Neural cell (in vitro differentiated cells): Measurements from ENCODE around the gene EXOC3L2. TPM values are rescaled to one million over a fixed set of nuclear protein-coding genes. Genes with fewer than 3 reads are reported as not detected.

Experiments used
- H2AFZ ChIP-seq: fragments of 200-600, 300-800 bp; sonication (generic), shearing (Covaris generic); 2 replicates; pipeline ENCODE4 v1.6.0; 2014; ENCODE audit warnings: low read depth, mild to moderate bottlenecking, antibody characterized with exemption, low read length, moderate library complexity
- H3F3A ChIP-seq: fragments of 200-600 bp; shearing (Covaris generic); 2 replicates; pipeline ENCODE4 v1.6.1; 2016; ENCODE audit warnings: mild to moderate bottlenecking, moderate library complexity, mixed read lengths, antibody characterized with exemption, low read length; ENCODE audit not compliant: insufficient read depth, poor library complexity, severe bottlenecking
- H3K27ac ChIP-seq: fragments of 200-600, 300-800 bp; sonication (generic), shearing (Covaris generic); 2 replicates; pipeline ENCODE4 v1.5.1; 2014; ENCODE audit warnings: mild to moderate bottlenecking, low read length, moderate library complexity
- H3K27me3 ChIP-seq: fragments of 300-800, 200-600 bp; sonication (generic), shearing (Covaris generic); 2 replicates; pipeline ENCODE4 v1.6.0; 2014; ENCODE audit warnings: mild to moderate bottlenecking, low read depth, low read length, moderate library complexity; ENCODE audit not compliant: insufficient read depth
- H3K36me3 ChIP-seq: fragments of 300-800, 200-600 bp; sonication (generic), shearing (Covaris generic); 2 replicates; pipeline ENCODE4 v1.5.1; 2014; ENCODE audit warnings: mild to moderate bottlenecking, antibody characterized with exemption, low read length, moderate library complexity; ENCODE audit not compliant: insufficient read depth
- H3K4me2 ChIP-seq: fragments of 300-800, 200-600 bp; sonication (generic), shearing (Covaris generic); 2 replicates; pipeline ENCODE4 v1.6.0; 2014; ENCODE audit warnings: mild to moderate bottlenecking, low read length
- H3K4me3 ChIP-seq: fragments of 300-800, 200-600 bp; sonication (generic), shearing (Covaris generic); 2 replicates; pipeline ENCODE4 v1.5.1; 2014; ENCODE audit warnings: mild to moderate bottlenecking, low read length, moderate library complexity
- H3K79me2 ChIP-seq: fragments of 200-600 bp; shearing (Covaris generic); replicated peaks from 2 replicates; pipeline ENCODE4 v1.6.0; 2014; ENCODE audit warnings: mild to moderate bottlenecking, low read length, moderate library complexity; ENCODE audit not compliant: insufficient read depth
- H3K9ac ChIP-seq: fragments of 300-800, 200-600 bp; sonication (generic), shearing (Covaris generic); 2 replicates; pipeline ENCODE4 v1.6.1; 2016; ENCODE audit warnings: mild to moderate bottlenecking, low read length, mixed read lengths
- H3K9me2 ChIP-seq: fragments of 200-600 bp; shearing (Covaris generic); 2 replicates; pipeline ENCODE4 v1.6.1; 2016; ENCODE audit warnings: mild to moderate bottlenecking, low read length, mixed read lengths; ENCODE audit not compliant: insufficient read depth
- H3K9me3 ChIP-seq: fragments of 200-600, 300-800 bp; sonication (generic), shearing (Covaris generic); 2 replicates; pipeline ENCODE4 v1.6.1; 2016; ENCODE audit warnings: mild to moderate bottlenecking, mixed run types, low read length, moderate library complexity, mixed read lengths
- H4K20me1 ChIP-seq: fragments of 200-600 bp; shearing (Covaris generic); 2 replicates; pipeline ENCODE4 v1.6.1; 2016; ENCODE audit warnings: mild to moderate bottlenecking, mixed run types; ENCODE audit not compliant: insufficient read depth
- EP300 ChIP-seq: fragments of 450-650 bp; conservative IDR thresholded peaks from 2 replicates; pipeline ENCODE4 v1.6.1; 2014; ENCODE audit warnings: antibody characterized with exemption, mild to moderate bottlenecking, moderate library complexity; ENCODE audit not compliant: poor library complexity, severe bottlenecking
- EZH2 ChIP-seq: fragments of 200-600, 300-800 bp; shearing (Covaris generic), sonication (generic); IDR thresholded peaks from 2 replicates; pipeline ENCODE4 v1.6.1; 2014; ENCODE audit warnings: antibody characterized with exemption, low read length, borderline replicate concordance, mild to moderate bottlenecking; ENCODE audit not compliant: insufficient read depth, poor library complexity, severe bottlenecking
- MXI1 ChIP-seq: fragments of 450-650 bp; conservative IDR thresholded peaks from 2 replicates; pipeline ENCODE4 v1.6.1; 2014; ENCODE audit warnings: antibody characterized with exemption, mild to moderate bottlenecking; ENCODE audit not compliant: poor library complexity, severe bottlenecking
- POLR2AphosphoS5 ChIP-seq: IDR thresholded peaks from 2 replicates; pipeline ENCODE4 v1.6.1; 2012
- RAD21 ChIP-seq: fragments of 450-650 bp; conservative IDR thresholded peaks from 2 replicates; pipeline ENCODE4 v1.6.1; 2014; ENCODE audit warnings: antibody characterized with exemption, mild to moderate bottlenecking, moderate library complexity
- REST ChIP-seq: IDR thresholded peaks from 2 replicates; pipeline ENCODE4 v1.6.1; 2012; ENCODE audit warnings: borderline replicate concordance
- SMC3 ChIP-seq: fragments of 450-650 bp; conservative IDR thresholded peaks from 2 replicates; pipeline ENCODE4 v1.6.1; 2014; ENCODE audit warnings: antibody characterized with exemption, mild to moderate bottlenecking, moderate library complexity; ENCODE audit not compliant: poor library complexity
- TAF1 ChIP-seq: IDR thresholded peaks from 2 replicates; pipeline ENCODE4 v1.6.1; 2012; ENCODE audit warnings: low read depth
- polyA plus RNA-seq: library from polyadenylated mRNA; depleted of rRNA; stranded (reverse); fragments of >200 nt; gene quantifications from 2 replicates; pipeline ENCODE4 v1.2.3, GENCODE V29; 2014
- TF ChIP-seq, protein P1 (sequence below): fragments of 450-650 bp; IDR thresholded peaks from 2 replicates; pipeline ENCODE4 v1.5.1; 2014; ENCODE audit warnings: antibody characterized with exemption, mild to moderate bottlenecking, moderate library complexity; ENCODE audit not compliant: poor library complexity, severe bottlenecking

The EXOC3L2 gene
- polyA plus RNA-seq, 1 donor from 2014 or later, result not detected

DNA sequence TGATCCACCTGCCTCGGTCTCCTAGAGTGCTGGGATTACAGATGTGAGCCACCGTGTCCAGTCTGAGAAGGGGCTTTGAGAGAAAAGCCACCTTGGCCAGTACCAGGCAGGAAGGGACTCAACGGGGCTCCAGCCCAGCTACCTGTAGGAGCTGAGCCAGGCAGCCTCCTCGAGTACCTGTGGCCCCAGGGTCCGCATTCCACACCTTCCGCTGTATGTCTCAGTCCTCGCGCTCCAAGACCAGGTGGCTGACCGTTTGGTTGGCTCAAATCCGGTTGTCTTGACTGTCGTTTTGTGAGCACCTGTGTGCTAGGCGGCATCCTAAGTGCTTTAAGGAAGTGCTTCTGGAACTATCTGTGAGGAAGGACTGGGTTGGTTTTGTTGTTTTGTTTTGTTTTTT is 22.1 kb upstream of the EXOC3L2 start:
- no peaks in the 10 kb centered on the region for H3K9me2 ChIP-seq
- H3K9me3 ChIP-seq, result no peaks in the 10 kb centered on the region
- no peak overlapping the region for H2AFZ ChIP-seq
- H3K4me2 ChIP-seq, result no peak overlapping the region
- H4K20me1 ChIP-seq, result no peaks in the 10 kb centered on the region
- H3K36me3 ChIP-seq, result no peaks in the 10 kb centered on the region
- H3K27me3 ChIP-seq, result no peaks in the 10 kb centered on the region
- no peaks in the 10 kb centered on the region for H3F3A ChIP-seq
- no peak for TF ChIP-seq REST
- no peak for TF ChIP-seq MXI1
- TF ChIP-seq RAD21, result no peak
- TF ChIP-seq EZH2, result no peak
- no peak overlapping the region for H3K4me3 ChIP-seq
- H3K79me2 ChIP-seq, result no peaks in the 10 kb centered on the region
- no peak overlapping the region for H3K9ac ChIP-seq
- H3K27ac ChIP-seq, result no peak overlapping the region

- H3K79me2 ChIP-seq, result no peaks in the 10 kb centered on the region
- H3K9me2 ChIP-seq, result no peaks in the 10 kb centered on the region
- no peaks in the 10 kb centered on the region for H4K20me1 ChIP-seq
- no peak overlapping the region for H2AFZ ChIP-seq
- no peak overlapping the region for H3K9ac ChIP-seq
- H3F3A ChIP-seq, result no peaks in the 10 kb centered on the region
- no peak overlapping the region for H3K4me3 ChIP-seq
- H3K27me3 ChIP-seq, result no peaks in the 10 kb centered on the region
- no peak overlapping the region for H3K27ac ChIP-seq
- H3K9me3 ChIP-seq, result no peaks in the 10 kb centered on the region
- no peak overlapping the region for H3K4me2 ChIP-seq
- TF ChIP-seq EP300, result no peak
- TF ChIP-seq REST, result no peak
- no peak for TF ChIP-seq MXI1
- no peak for TF ChIP-seq TAF1
- TF ChIP-seq, protein P1, sequence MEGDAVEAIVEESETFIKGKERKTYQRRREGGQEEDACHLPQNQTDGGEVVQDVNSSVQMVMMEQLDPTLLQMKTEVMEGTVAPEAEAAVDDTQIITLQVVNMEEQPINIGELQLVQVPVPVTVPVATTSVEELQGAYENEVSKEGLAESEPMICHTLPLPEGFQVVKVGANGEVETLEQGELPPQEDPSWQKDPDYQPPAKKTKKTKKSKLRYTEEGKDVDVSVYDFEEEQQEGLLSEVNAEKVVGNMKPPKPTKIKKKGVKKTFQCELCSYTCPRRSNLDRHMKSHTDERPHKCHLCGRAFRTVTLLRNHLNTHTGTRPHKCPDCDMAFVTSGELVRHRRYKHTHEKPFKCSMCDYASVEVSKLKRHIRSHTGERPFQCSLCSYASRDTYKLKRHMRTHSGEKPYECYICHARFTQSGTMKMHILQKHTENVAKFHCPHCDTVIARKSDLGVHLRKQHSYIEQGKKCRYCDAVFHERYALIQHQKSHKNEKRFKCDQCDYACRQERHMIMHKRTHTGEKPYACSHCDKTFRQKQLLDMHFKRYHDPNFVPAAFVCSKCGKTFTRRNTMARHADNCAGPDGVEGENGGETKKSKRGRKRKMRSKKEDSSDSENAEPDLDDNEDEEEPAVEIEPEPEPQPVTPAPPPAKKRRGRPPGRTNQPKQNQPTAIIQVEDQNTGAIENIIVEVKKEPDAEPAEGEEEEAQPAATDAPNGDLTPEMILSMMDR, result no peak
- TF ChIP-seq EZH2, result no peak
- no peak for TF ChIP-seq POLR2AphosphoS5
- TF ChIP-seq RAD21, result no peak
- no peak for TF ChIP-seq SMC3
- H3K36me3 ChIP-seq, result no peaks in the 10 kb centered on the region
Measured at GRCh38 chr19:45265375-45265774, 20.2 kb upstream of the EXOC3L2 start.
